Right lobe of liver (tissue), 4 donors: ENCODE results near the gene RBMS3.

ENCODE experiments used
- CTCF ChIP-seq, 4 donors: fragments of 200-600 bp in 3 of 4; fragments of 450-650 bp in 1 of 4; IDR thresholded peaks; one replicate each; pipeline versions ENCODE4 v1.5.1 to v1.8.0; 2016 to 2022; ENCODE audit warnings: antibody characterized with exemption in 4 of 4, mild to moderate bottlenecking in 2 of 4
- POLR2A ChIP-seq: fragments of 450-650 bp; IDR thresholded peaks from one replicate; pipeline ENCODE4 v1.6.1; 2017; ENCODE audit warnings: antibody characterized with exemption, mild to moderate bottlenecking
- donor health status: DM: no; HTN: no; CAD: no.
- donor health status: DM: no; HTN: no; CAD: no.
- donor health status: DM: no; HTN: yes; CAD: no.

- TF ChIP-seq CTCF (IDR thresholded peaks at IDR 0.05) = no peak
- no peak for TF ChIP-seq POLR2A
Observed at GRCh38 chr3:29890801-29891200, 609.9 kb downstream of the RBMS3 start.
